H1 (cell line): ENCODE data around the gene SIX5. TPM values are rescaled to one million over a fixed set of nuclear protein-coding genes. Genes with fewer than 3 reads are reported as not detected.
A peak's percentile ranks its signal among the peaks of the same experiment; 100 is the strongest.

Experiments used
- CHD1 ChIP-seq: IDR thresholded peaks from 2 replicates; pipeline ENCODE4 v1.6.1; 2012; ENCODE audit warnings: low read depth, low read length, improper control_type of control experiment
- CHD2 ChIP-seq: IDR thresholded peaks from 2 replicates; pipeline ENCODE4 v1.6.1; 2012; ENCODE audit warnings: low read length, improper control_type of control experiment
- CREB1 ChIP-seq: IDR thresholded peaks from 2 replicates; pipeline ENCODE4 v1.6.1; 2012; ENCODE audit warnings: inconsistent platforms
- GABPA ChIP-seq: IDR thresholded peaks from 2 replicates; pipeline ENCODE4 v1.6.1; 2011; ENCODE audit warnings: mild to moderate bottlenecking, low read length, moderate library complexity, borderline replicate concordance; ENCODE audit not compliant: insufficient read depth
- HDAC6 ChIP-seq: IDR thresholded peaks from one replicate; pipeline ENCODE4 v1.7.1; 2012; ENCODE audit warnings: low read depth, mild to moderate bottlenecking, inconsistent platforms, low read length, moderate library complexity
- JUN ChIP-seq: IDR thresholded peaks from 2 replicates; pipeline ENCODE4 v1.6.1; 2011; ENCODE audit warnings: low read depth, mild to moderate bottlenecking, improper control_type of control experiment, low read length
- MAFK ChIP-seq: IDR thresholded peaks from 2 replicates; pipeline ENCODE4 v1.6.1; 2012; ENCODE audit warnings: low read depth, mild to moderate bottlenecking, improper control_type of control experiment, low read length
- NANOG ChIP-seq: IDR thresholded peaks from 2 replicates; pipeline ENCODE4 v1.6.1; 2011; ENCODE audit warnings: low read length, low read depth, mild to moderate bottlenecking, inconsistent platforms; ENCODE audit not compliant: insufficient read depth, poor library complexity, severe bottlenecking
- NRF1 ChIP-seq: IDR thresholded peaks from 2 replicates; pipeline ENCODE4 v1.6.1; 2011; ENCODE audit warnings: mild to moderate bottlenecking, low read depth, low read length, improper control_type of control experiment
- PHF8 ChIP-seq: fragments of 200-600 bp; sonication (generic); conservative IDR thresholded peaks from 2 replicates; pipeline ENCODE4 v1.7.1; 2012; ENCODE audit warnings: low read depth, mild to moderate bottlenecking, inconsistent platforms, low read length, moderate library complexity
- POLR2AphosphoS5 ChIP-seq: IDR thresholded peaks from 2 replicates; pipeline ENCODE4 v1.6.1; 2011; ENCODE audit warnings: low read depth, low read length
- RAD21 ChIP-seq, 2 experiments: IDR thresholded peaks in 1 of 2; conservative IDR thresholded peaks in 1 of 2; 2 replicates each; pipeline ENCODE4 v1.6.1; 2011; ENCODE audit warnings: low read depth in 2 of 2, low read length in 2 of 2, improper control_type of control experiment in 1 of 2, inconsistent platforms in 1 of 2, mild to moderate bottlenecking in 1 of 2, moderate library complexity in 1 of 2
- RXRA ChIP-seq: IDR thresholded peaks from 2 replicates; pipeline ENCODE4 v1.6.1; 2011; ENCODE audit warnings: low read depth, mild to moderate bottlenecking, low read length, moderate library complexity; ENCODE audit not compliant: insufficient read depth
- SP4 ChIP-seq: IDR thresholded peaks from 2 replicates; pipeline ENCODE4 v1.6.1; 2012; ENCODE audit warnings: low read length, inconsistent platforms
- SUZ12 ChIP-seq: fragments of 200-600 bp; sonication (generic); IDR thresholded peaks from 2 replicates; pipeline ENCODE4 v1.6.1; 2012; ENCODE audit warnings: mild to moderate bottlenecking, inconsistent platforms, low read length, moderate library complexity, mixed read lengths
- TAF7 ChIP-seq: optimal IDR thresholded peaks from 2 replicates; pipeline ENCODE3; 2011; ENCODE audit warnings: low read depth, mild to moderate bottlenecking, inconsistent platforms, low read length, moderate library complexity, borderline replicate concordance
- polyA plus RNA-seq, 7 experiments: library from polyadenylated mRNA; depleted of rRNA in 3 of 7; stranded (reverse) in 5 of 7; unstranded in 2 of 7; fragments of >200 nt in 5 of 7; fragments of 200-250 nt in 2 of 7; gene quantifications; 1 replicate in 5 of 7; 2 replicates in 1 of 7; 4 replicates in 1 of 7; pipeline versions ENCODE4 v1.2.1 to v1.2.3, GENCODE V29; 2011 to 2013; ENCODE audit warnings: missing spikeins in 2 of 7, mixed read lengths in 2 of 7
- total RNA-seq: library from RNA; stranded (reverse); fragmentation: NEBNext Ultra II Directional; extraction: Animal tissue kit (Norgen Biotek cat#: 25700); gene quantifications from 2 replicates; pipeline ENCODE4 v1.2.1, GENCODE V29; 2021
- TF ChIP-seq, protein P1 (sequence below), 3 experiments: IDR thresholded peaks; 1 replicate in 2 of 3; 2 replicates in 1 of 3; pipeline versions ENCODE4 v1.5.1 to v1.6.1; 2011; ENCODE audit warnings: low read length in 3 of 3, mild to moderate bottlenecking in 3 of 3, inconsistent platforms in 2 of 3, low read depth in 1 of 3, moderate library complexity in 1 of 3; ENCODE audit not compliant: insufficient read depth in 1 of 3; ENCODE audit errors: control extremely low read depth in 1 of 3
- TF ChIP-seq, protein P2 (sequence below): IDR thresholded peaks from 2 replicates; pipeline ENCODE4 v1.6.1; 2012; ENCODE audit warnings: inconsistent platforms
- TF ChIP-seq, protein P3 (sequence below): IDR thresholded peaks from 2 replicates; pipeline ENCODE4 v1.6.1; 2011; ENCODE audit warnings: low read length, improper control_type of control experiment

The SIX5 gene
- total and polyA plus RNA-seq, 2 of the 8 experiments (the other 6 are each of a cell fraction or from before 2014, with no cell fraction given), result 20.9 to 24.2 TPM

DNA sequence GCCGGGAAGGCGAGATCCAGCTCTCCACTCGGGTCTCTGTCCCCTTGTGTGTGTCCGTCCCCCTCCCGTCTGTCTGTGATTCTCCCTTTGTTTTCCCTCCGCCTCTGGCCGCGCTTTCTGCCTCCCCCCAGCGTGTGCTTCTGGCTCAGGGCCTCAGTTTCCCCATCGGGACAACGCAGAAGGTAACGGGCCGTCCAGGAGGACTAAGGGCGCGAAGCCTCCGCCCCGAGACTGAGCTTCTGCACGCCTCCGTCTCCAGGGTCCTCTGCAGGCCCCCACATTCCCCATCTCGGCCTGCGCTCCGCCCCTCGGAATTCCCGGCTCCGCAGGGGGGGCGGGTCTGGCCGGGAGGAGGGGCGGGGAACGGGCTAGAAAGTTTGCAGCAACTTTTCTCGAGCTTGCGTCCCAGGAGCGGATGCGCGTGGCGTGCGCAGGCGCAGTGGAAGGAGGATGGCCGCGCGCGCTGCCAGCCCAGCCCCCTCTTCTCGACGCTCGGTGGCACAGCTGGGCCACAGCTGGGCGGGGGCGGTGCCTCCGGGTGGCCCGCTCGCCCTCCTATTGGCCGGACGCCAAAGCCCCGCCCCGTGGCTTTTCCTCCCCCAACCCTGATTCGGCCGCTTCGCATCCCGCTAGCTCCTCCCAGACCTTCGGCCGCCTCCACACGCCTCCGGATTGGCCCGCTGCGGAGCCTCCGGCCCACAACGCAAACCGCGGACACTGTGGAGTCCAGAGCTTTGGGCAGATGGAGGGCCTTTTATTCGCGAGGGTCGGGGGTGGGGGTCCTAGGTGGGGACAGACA is at the start of gene SIX5 (continued):
- TF ChIP-seq, protein P1, sequence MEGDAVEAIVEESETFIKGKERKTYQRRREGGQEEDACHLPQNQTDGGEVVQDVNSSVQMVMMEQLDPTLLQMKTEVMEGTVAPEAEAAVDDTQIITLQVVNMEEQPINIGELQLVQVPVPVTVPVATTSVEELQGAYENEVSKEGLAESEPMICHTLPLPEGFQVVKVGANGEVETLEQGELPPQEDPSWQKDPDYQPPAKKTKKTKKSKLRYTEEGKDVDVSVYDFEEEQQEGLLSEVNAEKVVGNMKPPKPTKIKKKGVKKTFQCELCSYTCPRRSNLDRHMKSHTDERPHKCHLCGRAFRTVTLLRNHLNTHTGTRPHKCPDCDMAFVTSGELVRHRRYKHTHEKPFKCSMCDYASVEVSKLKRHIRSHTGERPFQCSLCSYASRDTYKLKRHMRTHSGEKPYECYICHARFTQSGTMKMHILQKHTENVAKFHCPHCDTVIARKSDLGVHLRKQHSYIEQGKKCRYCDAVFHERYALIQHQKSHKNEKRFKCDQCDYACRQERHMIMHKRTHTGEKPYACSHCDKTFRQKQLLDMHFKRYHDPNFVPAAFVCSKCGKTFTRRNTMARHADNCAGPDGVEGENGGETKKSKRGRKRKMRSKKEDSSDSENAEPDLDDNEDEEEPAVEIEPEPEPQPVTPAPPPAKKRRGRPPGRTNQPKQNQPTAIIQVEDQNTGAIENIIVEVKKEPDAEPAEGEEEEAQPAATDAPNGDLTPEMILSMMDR (IDR thresholded peaks at IDR 0.05; ENCODE audit: control extremely low read depth in 1 of 3, insufficient read depth in 1 of 3, low read depth in 1 of 3, low read length in 3 of 3), result no peak
- TF ChIP-seq MAFK (no peak), HDAC6 (no peak), POLR2AphosphoS5 (peak; percentile 97), RAD21 (IDR thresholded peaks at IDR 0.05 in 1 of 2, conservative IDR thresholded peaks at IDR 0.05 in 1 of 2; ENCODE audit: low read depth in 2 of 2, low read length in 2 of 2) (peak in 1 of 2 experiments; percentile 3; a peak in 1 of 4 replicates), SUZ12 (no peak), CHD1 (peak; percentile 43; the same call in 1 of the 2 replicates), NRF1 (peak; percentile 96), PHF8 (peak; percentile 81), GABPA (no peak), CREB1 (peak; percentile 75), NANOG (peak; percentile 7), TAF7 (peak; percentile 92), SP4 (peak; percentile 93), JUN (no peak), RXRA (no peak), CHD2 (peak; percentile 36; the same call in 1 of the 2 replicates)
- TF ChIP-seq, protein P2, sequence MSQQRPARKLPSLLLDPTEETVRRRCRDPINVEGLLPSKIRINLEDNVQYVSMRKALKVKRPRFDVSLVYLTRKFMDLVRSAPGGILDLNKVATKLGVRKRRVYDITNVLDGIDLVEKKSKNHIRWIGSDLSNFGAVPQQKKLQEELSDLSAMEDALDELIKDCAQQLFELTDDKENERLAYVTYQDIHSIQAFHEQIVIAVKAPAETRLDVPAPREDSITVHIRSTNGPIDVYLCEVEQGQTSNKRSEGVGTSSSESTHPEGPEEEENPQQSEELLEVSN, result peak; percentile 62
- TF ChIP-seq, protein P3, sequence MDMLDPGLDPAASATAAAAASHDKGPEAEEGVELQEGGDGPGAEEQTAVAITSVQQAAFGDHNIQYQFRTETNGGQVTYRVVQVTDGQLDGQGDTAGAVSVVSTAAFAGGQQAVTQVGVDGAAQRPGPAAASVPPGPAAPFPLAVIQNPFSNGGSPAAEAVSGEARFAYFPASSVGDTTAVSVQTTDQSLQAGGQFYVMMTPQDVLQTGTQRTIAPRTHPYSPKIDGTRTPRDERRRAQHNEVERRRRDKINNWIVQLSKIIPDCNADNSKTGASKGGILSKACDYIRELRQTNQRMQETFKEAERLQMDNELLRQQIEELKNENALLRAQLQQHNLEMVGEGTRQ, result peak; percentile 3; the same call in 1 of the 2 replicates
